SK-N-SH (cell line): Measurements from ENCODE around the gene OBP2B.

Experiments used
- EZH2phosphoT487 ChIP-seq: fragments of 200-600 bp; sonication (generic); IDR thresholded peaks from 2 replicates; pipeline ENCODE4 v1.6.1; 2017; ENCODE audit warnings: low read depth, mixed run types, mild to moderate bottlenecking, antibody characterized with exemption, moderate library complexity, borderline replicate concordance
- MXI1 ChIP-seq: IDR thresholded peaks from 2 replicates; pipeline ENCODE4 v1.6.1; 2012; ENCODE audit warnings: mild to moderate bottlenecking, low read depth, low read length, improper control_type of control experiment
- NRF1 ChIP-seq: IDR thresholded peaks from 2 replicates; pipeline ENCODE4 v1.6.1; 2012; ENCODE audit warnings: low read depth, mild to moderate bottlenecking, low read length
- RCOR1 ChIP-seq: fragments of 150-350 bp; IDR thresholded peaks from 2 replicates; pipeline ENCODE4 v1.6.1; 2017; ENCODE audit warnings: antibody characterized with exemption, low read length
- RXRA ChIP-seq: IDR thresholded peaks from 2 replicates; pipeline ENCODE4 v1.4.0; 2012; ENCODE audit warnings: low read depth, mild to moderate bottlenecking, borderline replicate concordance
- SMC3 ChIP-seq: IDR thresholded peaks from 2 replicates; pipeline ENCODE4 v1.6.1; 2012; ENCODE audit warnings: low read depth, low read length, improper control_type of control experiment
- TF ChIP-seq, protein P1 (sequence below): fragments of 200-600 bp; sonication (generic); IDR thresholded peaks from 2 replicates; pipeline ENCODE4 v1.6.1; 2017; ENCODE audit warnings: antibody characterized with exemption, mild to moderate bottlenecking, moderate library complexity
- TF ChIP-seq, protein P2 (sequence below): IDR thresholded peaks from 2 replicates; pipeline ENCODE4 v1.6.1; 2012; ENCODE audit warnings: mild to moderate bottlenecking, low read depth, low read length, moderate library complexity
- TF ChIP-seq, protein P3 (sequence below): IDR thresholded peaks from 2 replicates; pipeline ENCODE4 v1.4.0; 2012; ENCODE audit warnings: low read depth

GRCh38 chr9:133210202-133210532, 1.1 kb upstream of the OBP2B start:
- TF ChIP-seq, protein P1, sequence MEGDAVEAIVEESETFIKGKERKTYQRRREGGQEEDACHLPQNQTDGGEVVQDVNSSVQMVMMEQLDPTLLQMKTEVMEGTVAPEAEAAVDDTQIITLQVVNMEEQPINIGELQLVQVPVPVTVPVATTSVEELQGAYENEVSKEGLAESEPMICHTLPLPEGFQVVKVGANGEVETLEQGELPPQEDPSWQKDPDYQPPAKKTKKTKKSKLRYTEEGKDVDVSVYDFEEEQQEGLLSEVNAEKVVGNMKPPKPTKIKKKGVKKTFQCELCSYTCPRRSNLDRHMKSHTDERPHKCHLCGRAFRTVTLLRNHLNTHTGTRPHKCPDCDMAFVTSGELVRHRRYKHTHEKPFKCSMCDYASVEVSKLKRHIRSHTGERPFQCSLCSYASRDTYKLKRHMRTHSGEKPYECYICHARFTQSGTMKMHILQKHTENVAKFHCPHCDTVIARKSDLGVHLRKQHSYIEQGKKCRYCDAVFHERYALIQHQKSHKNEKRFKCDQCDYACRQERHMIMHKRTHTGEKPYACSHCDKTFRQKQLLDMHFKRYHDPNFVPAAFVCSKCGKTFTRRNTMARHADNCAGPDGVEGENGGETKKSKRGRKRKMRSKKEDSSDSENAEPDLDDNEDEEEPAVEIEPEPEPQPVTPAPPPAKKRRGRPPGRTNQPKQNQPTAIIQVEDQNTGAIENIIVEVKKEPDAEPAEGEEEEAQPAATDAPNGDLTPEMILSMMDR: no peak
- TF ChIP-seq RXRA (no peak), NRF1 (no peak), EZH2phosphoT487 (no peak), RCOR1 (no peak), MXI1 (no peak), SMC3 (no peak)
- TF ChIP-seq, protein P2, sequence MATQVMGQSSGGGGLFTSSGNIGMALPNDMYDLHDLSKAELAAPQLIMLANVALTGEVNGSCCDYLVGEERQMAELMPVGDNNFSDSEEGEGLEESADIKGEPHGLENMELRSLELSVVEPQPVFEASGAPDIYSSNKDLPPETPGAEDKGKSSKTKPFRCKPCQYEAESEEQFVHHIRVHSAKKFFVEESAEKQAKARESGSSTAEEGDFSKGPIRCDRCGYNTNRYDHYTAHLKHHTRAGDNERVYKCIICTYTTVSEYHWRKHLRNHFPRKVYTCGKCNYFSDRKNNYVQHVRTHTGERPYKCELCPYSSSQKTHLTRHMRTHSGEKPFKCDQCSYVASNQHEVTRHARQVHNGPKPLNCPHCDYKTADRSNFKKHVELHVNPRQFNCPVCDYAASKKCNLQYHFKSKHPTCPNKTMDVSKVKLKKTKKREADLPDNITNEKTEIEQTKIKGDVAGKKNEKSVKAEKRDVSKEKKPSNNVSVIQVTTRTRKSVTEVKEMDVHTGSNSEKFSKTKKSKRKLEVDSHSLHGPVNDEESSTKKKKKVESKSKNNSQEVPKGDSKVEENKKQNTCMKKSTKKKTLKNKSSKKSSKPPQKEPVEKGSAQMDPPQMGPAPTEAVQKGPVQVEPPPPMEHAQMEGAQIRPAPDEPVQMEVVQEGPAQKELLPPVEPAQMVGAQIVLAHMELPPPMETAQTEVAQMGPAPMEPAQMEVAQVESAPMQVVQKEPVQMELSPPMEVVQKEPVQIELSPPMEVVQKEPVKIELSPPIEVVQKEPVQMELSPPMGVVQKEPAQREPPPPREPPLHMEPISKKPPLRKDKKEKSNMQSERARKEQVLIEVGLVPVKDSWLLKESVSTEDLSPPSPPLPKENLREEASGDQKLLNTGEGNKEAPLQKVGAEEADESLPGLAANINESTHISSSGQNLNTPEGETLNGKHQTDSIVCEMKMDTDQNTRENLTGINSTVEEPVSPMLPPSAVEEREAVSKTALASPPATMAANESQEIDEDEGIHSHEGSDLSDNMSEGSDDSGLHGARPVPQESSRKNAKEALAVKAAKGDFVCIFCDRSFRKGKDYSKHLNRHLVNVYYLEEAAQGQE: no peak
- TF ChIP-seq, protein P3, sequence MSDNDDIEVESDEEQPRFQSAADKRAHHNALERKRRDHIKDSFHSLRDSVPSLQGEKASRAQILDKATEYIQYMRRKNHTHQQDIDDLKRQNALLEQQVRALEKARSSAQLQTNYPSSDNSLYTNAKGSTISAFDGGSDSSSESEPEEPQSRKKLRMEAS: no peak
